ENCODE measurements around the gene HDDC3. TPM values are rescaled to one million over a fixed set of nuclear protein-coding genes. Genes with fewer than 3 reads are reported as not detected.

HDDC3 gene
- total RNA-seq, 2 experiments from 2014 or later, result 49.8 to 51.3 TPM

GRCh38 chr15:90882781-90883525 lies 49.4 kb downstream of the HDDC3 start:
- intact Hi-C loops (cut with micrococcal nuclease), result loop anchor here (1.0 kb wide), 1 partner anchor 10 kb away; no protein-coding TSS in a partner anchor

GRCh38 chr15:90881978-90882721 lies 50.2 kb downstream of the HDDC3 start:
- DNase-seq, result peak; percentile 35
- Mint-ChIP-seq H3K36me3 (ENCODE audit: low read depth) (peaks cover 40% of the 10 kb centered on the region), H3K4me3 (no peak overlapping the region), H3K27me3 (ENCODE audit: low read depth) (peaks cover 3% of the 10 kb centered on the region), H3K9me3 (no peaks in the 10 kb centered on the region), H3K4me1 (ENCODE audit: low read depth) (peaks cover 27% of the 10 kb centered on the region), H3K27ac (peak overlapping the region; percentile 69)
- CTCF ChIA-PET, result no interaction called here
- intact Hi-C loops (cut with micrococcal nuclease), result no loop called here

More at GRCh38 chr15:90882781-90883525, 49.4 kb downstream of the HDDC3 start:
- peak overlapping the region; percentile 73 for H3K27ac Mint-ChIP-seq
- no peaks in the 10 kb centered on the region for H3K9me3 Mint-ChIP-seq
- DNase-seq, result peak; percentile 46
- H3K4me1 Mint-ChIP-seq (ENCODE audit: low read depth), result peaks cover 27% of the 10 kb centered on the region
- peaks cover 3% of the 10 kb centered on the region for H3K27me3 Mint-ChIP-seq (ENCODE audit: low read depth)
- peaks cover 33% of the 10 kb centered on the region for H3K36me3 Mint-ChIP-seq (ENCODE audit: low read depth)
- CTCF ChIA-PET, result no interaction called here
- H3K4me3 Mint-ChIP-seq, result peak overlapping the region; percentile 15

- Mint-ChIP-seq H3K27ac (peak overlapping the region; percentile 53), H3K36me3 (ENCODE audit: low read depth) (peaks cover 48% of the 10 kb centered on the region), H3K9me3 (no peaks in the 10 kb centered on the region), H3K4me3 (no peak overlapping the region), H3K4me1 (ENCODE audit: low read depth) (peaks cover 30% of the 10 kb centered on the region), H3K27me3 (ENCODE audit: low read depth) (peaks cover 3% of the 10 kb centered on the region)
- CTCF ChIA-PET, result no interaction called here
- intact Hi-C loops (cut with micrococcal nuclease), result no loop called here
- no peak for DNase-seq
Observed at GRCh38 chr15:90881181-90881977, 51.0 kb downstream of the HDDC3 start.

- H3K4me1 Mint-ChIP-seq (ENCODE audit: low read depth), result peaks cover 27% of the 10 kb centered on the region
- H3K27me3 Mint-ChIP-seq (ENCODE audit: low read depth), result peaks cover 3% of the 10 kb centered on the region
- DNase-seq, result no peak
- no peak overlapping the region for H3K4me3 Mint-ChIP-seq
- intact Hi-C loops (cut with micrococcal nuclease), result no loop called here
- H3K9me3 Mint-ChIP-seq, result no peaks in the 10 kb centered on the region
- CTCF ChIA-PET, result no interaction called here
- H3K27ac Mint-ChIP-seq, result peak overlapping the region; percentile 30
- peaks cover 54% of the 10 kb centered on the region for H3K36me3 Mint-ChIP-seq (ENCODE audit: low read depth)
Observed at GRCh38 chr15:90880381-90881145, 51.8 kb downstream of the HDDC3 start.

Other genes starting within 250 kb of the HDDC3 start
- 10 to 100 TPM; 62.9 to 70.4 TPM for gene BLM, start 215.2 kb downstream of the HDDC3 start, total RNA-seq
- 100 to 1,000 TPM; 443 to 448 TPM for gene FURIN, start 64.0 kb downstream of the HDDC3 start, total RNA-seq
- 10 to 100 TPM; 22.6 to 24.2 TPM for gene FES, start 48.0 kb downstream of the HDDC3 start, total RNA-seq
- gene MAN2A2, start 29.2 kb downstream of the HDDC3 start, total RNA-seq, result 100 to 1,000 TPM; 139 to 141 TPM
- gene UNC45A, start 2.7 kb upstream of the HDDC3 start, total RNA-seq, result 10 to 100 TPM; 69.9 to 70.8 TPM
- 10 to 100 TPM; 52.0 to 52.4 TPM for gene RCCD1, start 22.3 kb upstream of the HDDC3 start, total RNA-seq
- 100 to 1,000 TPM; 173 TPM for gene PRC1, start 62.0 kb upstream of the HDDC3 start, total RNA-seq
- gene VPS33B, start 90.0 kb upstream of the HDDC3 start, total RNA-seq, result 10 to 100 TPM; 19.8 to 21.2 TPM
- under 1 TPM; 0.07 TPM for gene SV2B, start 167.7 kb upstream of the HDDC3 start, total RNA-seq